Right renal pelvis (tissue), 4 donors: Measurements from ENCODE around the gene ABCC11. TPM values are rescaled to one million over a fixed set of nuclear protein-coding genes. Genes with fewer than 3 reads are reported as not detected.

Experiments used
- DNase-seq, 4 donors: peaks; one replicate each; pipeline ENCODE4 v3.0.0-alpha.2; 2013; ENCODE audit warnings: low read depth in 4 of 4, low spot score in 3 of 4, missing footprints in 1 of 4
- polyA plus RNA-seq, 4 donors: library from polyadenylated mRNA; unstranded; fragments of 120-200 nt; gene quantifications; one replicate each; pipeline ENCODE4 v1.2.1, GENCODE V29; 2013; ENCODE audit not compliant: insufficient read length in 4 of 4

ABCC11 gene
- under 1 TPM; 0.24 to 0.64 (median 0.26) TPM for polyA plus RNA-seq

- DNase-seq = no peak
Measured at GRCh38 chr16:48247311-48247710, at the start of gene ABCC11. ABCC11 (minus strand) TSS chr16:48247539; CDS start chr16:48231921, 15,618 bp downstream.

GRCh38 chr16:48295488-48296281 lies 48.3 kb upstream of the ABCC11 start:
- no peak for DNase-seq

DNA sequence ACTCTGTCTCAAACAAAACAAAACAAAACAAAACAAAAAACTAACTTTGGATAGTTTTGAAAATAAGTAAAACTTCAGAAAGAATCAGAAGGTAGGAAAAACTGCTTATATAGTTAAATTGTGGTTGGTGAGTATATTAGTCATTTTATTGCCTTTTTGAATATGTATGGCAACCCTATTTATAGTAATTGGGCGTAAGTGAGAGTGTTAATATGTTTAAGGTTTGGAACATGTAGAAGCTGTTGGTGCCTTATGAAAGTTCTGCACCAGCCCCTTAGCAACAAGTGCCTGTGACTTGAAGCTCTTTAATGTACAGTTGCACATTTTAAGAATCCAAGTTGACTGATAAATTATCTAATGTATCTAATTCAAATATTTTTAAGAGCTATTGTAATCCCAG lies 47.4 kb upstream of the ABCC11 start:
- no peak for DNase-seq

- no peak for DNase-seq
Measured at GRCh38 chr16:48292452-48292851, 45.1 kb upstream of the ABCC11 start.

DNA sequence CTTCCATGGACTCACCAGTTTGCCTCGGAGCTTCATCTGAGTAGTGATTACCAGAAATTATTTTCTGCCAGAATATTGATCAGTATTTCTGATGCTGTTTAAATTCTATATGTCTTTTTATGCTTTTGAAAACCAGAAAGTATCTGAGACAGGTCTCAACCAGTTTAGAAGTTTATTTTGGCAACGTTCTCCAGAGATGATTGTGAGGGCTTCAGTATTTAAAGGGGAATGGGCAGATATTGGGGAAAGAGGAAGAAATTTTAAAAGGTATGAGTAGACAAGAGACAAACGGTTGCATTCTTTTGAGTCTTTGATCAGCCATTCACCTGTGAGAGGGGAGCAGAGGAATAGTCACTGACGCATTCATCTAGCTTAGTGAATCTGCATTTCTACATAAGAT lies 44.4 kb upstream of the ABCC11 start:
- DNase-seq = no peak

DNA sequence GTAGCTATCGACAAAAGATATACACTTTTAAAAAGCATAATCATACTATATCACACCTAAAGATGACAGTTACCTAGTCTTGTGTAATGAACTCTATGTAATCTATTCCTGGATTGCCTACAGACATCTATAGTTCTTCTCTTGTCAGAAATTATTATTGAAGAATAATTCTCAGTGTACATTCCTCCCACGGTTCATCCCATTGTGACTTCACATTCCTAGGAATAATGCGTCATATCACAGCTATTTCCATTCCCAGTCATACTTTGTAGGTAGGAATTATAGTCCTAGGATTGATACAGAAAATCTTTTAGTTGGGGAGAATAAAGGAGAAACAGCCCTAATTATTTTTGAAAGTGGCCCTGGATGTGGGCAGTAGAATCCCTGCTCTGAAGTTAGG lies 44.0 kb upstream of the ABCC11 start:
- DNase-seq = no peak

- no peak for DNase-seq
Measured at GRCh38 chr16:48287239-48287638, 39.9 kb upstream of the ABCC11 start.

- no peak for DNase-seq
Measured at GRCh38 chr16:48284772-48285409, 37.6 kb upstream of the ABCC11 start.

DNA sequence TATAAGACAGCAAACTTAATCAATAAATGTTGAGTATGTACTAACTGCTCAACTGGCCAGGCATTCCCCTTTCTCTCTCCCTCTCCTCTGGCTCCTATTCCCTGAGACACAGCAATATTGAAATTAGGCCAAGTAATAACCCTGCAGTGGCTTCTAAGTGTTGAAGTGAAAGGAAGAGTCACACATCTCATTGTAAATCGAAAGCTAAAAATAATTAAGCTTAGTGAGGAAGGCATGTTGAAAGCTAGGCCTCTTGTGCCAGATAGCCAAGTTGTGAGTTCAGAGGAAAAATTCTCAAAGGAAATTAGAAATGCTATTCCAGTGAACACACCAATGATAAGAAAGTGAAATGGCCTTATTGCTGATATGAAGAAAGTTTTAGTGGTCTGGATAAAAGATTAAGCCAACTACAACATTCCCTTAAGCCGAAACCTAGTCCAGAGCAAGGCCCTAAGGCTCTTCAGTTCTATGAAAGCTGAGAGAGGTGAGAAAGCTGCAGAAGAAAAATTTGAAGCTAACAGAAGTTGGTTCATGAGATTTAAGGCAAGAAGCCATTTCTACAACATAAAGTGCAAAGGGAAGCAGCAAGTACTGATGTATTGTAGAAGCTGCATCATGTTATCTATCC lies 35.4 kb upstream of the ABCC11 start:
- DNase-seq = no peak

GRCh38 chr16:48280546-48280945 lies 33.2 kb upstream of the ABCC11 start:
- DNase-seq = no peak

DNA sequence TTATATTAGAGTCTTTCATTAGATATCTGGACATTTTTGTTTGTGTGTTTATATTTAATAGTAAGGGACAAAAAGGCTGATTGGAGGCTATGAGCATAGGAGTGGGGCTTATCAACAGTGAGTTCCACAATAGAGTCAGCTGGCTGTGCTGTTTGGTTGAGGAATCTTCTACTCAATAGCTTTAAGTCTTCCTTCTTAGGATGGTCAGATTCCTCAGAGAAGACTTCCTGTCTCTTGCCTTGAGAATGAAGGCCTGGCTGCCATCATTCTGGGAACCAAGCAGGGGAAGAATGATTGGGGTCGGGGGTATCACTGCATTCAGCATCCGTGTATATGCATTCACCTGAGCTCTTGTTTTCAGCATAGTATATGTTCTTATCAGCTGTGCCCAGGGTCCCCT lies 31.9 kb upstream of the ABCC11 start:
- DNase-seq = no peak

GRCh38 chr16:48277158-48277557 lies 29.8 kb upstream of the ABCC11 start:
- DNase-seq = no peak

- no peak for DNase-seq
Measured at GRCh38 chr16:48276102-48276501, 28.8 kb upstream of the ABCC11 start.

GRCh38 chr16:48274476-48274875 lies 27.1 kb upstream of the ABCC11 start:
- no peak for DNase-seq

- DNase-seq = no peak
Measured at GRCh38 chr16:48272837-48273421, 25.6 kb upstream of the ABCC11 start.

GRCh38 chr16:48271728-48272127 lies 24.4 kb upstream of the ABCC11 start:
- DNase-seq = no peak

DNA sequence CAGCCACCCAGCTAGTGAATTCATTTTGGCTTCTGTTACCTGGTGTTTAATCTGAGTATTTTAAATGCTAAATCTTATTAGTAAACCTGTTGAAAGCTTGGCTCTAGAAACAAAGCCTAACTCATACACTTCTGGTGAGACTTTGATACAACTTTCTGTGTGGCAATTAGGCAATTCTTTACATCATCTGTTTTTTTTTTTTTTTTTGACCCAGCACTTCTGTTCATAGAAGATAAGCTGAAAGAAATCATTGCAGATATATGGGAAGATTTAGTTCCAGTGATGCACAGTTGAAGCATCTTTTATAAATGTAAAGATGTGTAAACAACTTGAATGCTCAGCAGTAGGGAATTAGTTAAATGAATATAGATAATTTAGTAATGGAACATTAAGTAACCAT lies 21.7 kb upstream of the ABCC11 start:
- no peak for DNase-seq

- no peak for DNase-seq
Measured at GRCh38 chr16:48262631-48263030, 15.3 kb upstream of the ABCC11 start.

GRCh38 chr16:48261569-48261968 lies 14.2 kb upstream of the ABCC11 start:
- no peak for DNase-seq

DNA sequence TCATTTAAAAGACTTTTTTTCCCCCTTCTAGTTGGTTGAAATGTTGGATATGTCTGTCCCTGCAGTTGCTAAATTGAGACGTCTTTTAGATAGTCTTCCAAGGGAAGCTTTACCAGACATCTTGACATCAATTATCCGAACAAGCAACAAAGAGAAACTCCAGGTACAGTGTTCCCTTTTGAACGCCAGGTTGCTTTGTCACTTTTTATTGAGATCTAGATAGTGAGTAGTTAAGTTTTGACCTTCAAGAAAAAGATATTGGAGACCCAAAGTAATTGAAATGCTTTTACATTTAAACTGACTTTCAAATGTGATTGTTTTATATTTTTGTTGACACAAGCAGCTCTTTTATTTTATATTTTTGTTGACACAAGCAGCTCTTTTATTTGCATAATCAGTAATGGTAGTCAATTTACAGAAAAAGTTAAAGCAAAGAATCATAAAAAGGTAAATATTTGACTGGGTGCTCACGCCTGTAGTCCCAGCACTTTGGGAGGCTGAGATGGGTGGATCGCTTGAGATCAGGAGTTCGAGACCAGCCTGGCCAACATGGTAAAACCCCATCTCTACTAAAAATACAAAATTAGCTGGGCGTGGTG lies 9.3 kb upstream of the ABCC11 start:
- DNase-seq = no peak

DNA sequence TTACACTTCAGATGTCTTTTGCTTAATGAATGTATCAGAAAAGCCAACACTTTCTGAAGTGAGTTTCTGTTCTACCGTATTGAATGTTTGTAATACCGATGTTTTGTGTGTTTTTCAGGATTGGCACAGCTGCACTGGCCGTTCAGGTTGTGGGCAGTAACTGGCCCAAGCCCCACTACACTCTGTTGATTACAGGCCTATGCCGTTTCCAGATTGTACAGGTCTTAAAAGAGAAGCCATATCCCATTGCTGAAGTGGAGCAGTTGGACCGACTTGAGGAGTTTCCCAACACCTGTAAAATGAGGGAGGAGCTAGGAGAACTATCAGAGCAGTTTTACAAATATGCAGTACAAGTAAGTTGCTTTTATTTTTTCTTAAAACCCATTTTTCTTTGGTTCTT lies 4.7 kb upstream of the ABCC11 start:
- DNase-seq = no peak
